ENCODE data around the gene CIAO2A.

DNA sequence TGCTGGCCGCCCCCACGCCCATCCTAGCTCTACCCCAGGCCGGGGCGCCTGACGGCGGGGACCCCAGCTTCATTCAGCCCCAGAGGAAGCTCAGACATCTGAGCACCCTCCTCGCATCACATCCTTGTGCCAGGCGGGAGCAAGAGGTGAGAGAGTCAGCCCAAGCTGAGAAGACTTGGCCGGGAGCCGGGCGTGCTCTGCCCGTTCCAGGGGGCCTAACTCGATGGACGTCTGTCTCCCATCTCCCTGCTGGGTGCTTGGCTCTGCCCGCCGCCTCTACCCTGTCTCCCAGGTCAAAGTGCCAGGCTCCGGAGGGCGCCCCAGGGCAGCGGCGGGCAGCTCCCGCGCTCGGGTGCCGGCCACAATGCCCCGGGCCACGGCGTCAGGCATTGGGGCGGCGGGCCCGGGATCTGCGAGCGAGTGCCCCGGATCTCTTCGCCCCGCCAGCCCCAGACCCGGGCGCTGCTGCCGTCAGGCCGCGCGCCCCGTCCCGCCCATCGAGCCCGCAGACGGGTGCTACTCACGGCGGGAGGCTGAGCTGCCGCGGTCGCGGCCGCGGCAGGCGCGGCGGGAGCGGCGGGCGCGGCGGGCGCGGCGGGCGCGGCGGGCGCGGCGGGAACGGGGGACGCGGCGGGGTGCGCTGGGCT, 47.7 kb downstream of the CIAO2A start:
- TF ChIP-seq, protein P1, sequence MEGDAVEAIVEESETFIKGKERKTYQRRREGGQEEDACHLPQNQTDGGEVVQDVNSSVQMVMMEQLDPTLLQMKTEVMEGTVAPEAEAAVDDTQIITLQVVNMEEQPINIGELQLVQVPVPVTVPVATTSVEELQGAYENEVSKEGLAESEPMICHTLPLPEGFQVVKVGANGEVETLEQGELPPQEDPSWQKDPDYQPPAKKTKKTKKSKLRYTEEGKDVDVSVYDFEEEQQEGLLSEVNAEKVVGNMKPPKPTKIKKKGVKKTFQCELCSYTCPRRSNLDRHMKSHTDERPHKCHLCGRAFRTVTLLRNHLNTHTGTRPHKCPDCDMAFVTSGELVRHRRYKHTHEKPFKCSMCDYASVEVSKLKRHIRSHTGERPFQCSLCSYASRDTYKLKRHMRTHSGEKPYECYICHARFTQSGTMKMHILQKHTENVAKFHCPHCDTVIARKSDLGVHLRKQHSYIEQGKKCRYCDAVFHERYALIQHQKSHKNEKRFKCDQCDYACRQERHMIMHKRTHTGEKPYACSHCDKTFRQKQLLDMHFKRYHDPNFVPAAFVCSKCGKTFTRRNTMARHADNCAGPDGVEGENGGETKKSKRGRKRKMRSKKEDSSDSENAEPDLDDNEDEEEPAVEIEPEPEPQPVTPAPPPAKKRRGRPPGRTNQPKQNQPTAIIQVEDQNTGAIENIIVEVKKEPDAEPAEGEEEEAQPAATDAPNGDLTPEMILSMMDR (IDR thresholded peaks at IDR 0.05; ENCODE audit: borderline replicate concordance, extremely low read depth, low read length, poor library complexity, severe bottlenecking), result no peak
- TF ChIP-seq EZH2 (IDR thresholded peaks at IDR 0.05; ENCODE audit: borderline replicate concordance, low read depth, low read length, severe bottlenecking), result no peak
